Activated T-cell treated with anti-CD3 and anti-CD28 coated beads, Interleukin-2, amount 50 U/mL, for 4 hours (primary cell): ENCODE data around the gene ITPKB. TPM values are rescaled to one million over a fixed set of nuclear protein-coding genes. Genes with fewer than 3 reads are reported as not detected.

Experiments
- ATAC-seq, 2 donors: fragments of 200-7000 bp; cut with Tn5 transposase; one replicate each; pipeline ENCODE4 v1.10.0; 2021
- DNase-seq: peaks from one replicate; pipeline ENCODE4 v3.0.0-alpha.2; 2020
- H3K27me3 Mint-ChIP-seq: one replicate; pipeline ENCODE4 v1.8.0; 2021; ENCODE audit warnings: low read depth, mixed read lengths
- H3K36me3 Mint-ChIP-seq: one replicate; pipeline ENCODE4 v1.8.0; 2022; ENCODE audit warnings: mixed read lengths; ENCODE audit not compliant: insufficient read depth
- H3K4me1 Mint-ChIP-seq: one replicate; pipeline ENCODE4 v1.8.0; 2021; ENCODE audit warnings: low read depth, mixed read lengths
- H3K4me3 Mint-ChIP-seq: one replicate; pipeline ENCODE4 v1.8.0; 2021; ENCODE audit warnings: mild to moderate bottlenecking, moderate library complexity, mixed read lengths
- H3K9me3 Mint-ChIP-seq: one replicate; pipeline ENCODE4 v1.8.0; 2021; ENCODE audit warnings: mixed read lengths
- total RNA-seq, 3 donors: library from RNA; stranded (reverse); gene quantifications; one replicate each; pipeline ENCODE4 v1.2.1, GENCODE V29; 2021

ITPKB gene
- total RNA-seq, 3 donors from 2014 or later: 26.2 to 28.3 (median 27.7) TPM

DNA sequence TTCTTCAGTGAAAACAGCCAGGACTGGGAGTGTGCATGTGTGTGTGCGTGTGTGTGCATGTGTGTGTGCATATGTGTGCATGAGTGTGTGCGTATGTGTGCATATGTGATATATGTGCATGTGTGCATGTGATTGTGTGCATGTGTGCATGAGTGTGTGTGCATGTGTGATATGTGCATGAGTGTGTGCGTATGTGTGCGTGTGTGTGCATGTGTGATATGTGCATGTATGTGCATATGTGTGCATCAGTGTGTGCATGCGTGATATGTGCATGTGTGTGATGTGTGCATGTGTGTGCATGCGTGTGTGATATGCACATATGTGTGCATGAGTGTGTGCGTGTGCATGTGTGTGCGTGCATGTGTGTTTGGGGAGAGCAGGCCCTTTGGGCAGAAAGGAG, 89.8 kb downstream of the ITPKB start:
- peaks cover 9% of the 10 kb centered on the region for H3K36me3 Mint-ChIP-seq
- no peaks in the 10 kb centered on the region for H3K9me3 Mint-ChIP-seq
- H3K4me3 Mint-ChIP-seq: no peak overlapping the region
- no peak for DNase-seq
- H3K4me1 Mint-ChIP-seq: peaks cover 51% of the 10 kb centered on the region
- ATAC-seq: no peak
- no peaks in the 10 kb centered on the region for H3K27me3 Mint-ChIP-seq

DNA sequence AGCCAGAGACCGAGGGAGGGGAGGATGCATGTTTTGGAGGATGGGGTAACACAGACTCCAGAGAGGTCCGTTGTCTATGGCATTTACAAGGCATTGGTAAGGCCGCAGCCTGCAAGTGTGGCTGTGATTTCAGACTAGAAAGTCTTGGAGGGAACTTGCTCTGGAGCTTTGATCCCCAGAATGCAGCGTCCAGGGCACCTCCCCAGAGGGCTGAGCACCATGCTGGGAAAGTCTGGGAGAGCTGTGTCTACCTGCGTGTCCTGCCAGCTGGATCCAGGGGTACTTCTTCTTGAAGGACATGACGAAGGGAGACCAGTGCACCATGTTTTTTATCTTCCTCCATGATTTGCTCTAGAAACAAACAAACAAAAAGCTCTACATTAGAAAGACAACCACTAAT, 90.7 kb downstream of the ITPKB start:
- DNase-seq (no peak), ATAC-seq (no peak)
- H3K4me1 Mint-ChIP-seq: peaks cover 59% of the 10 kb centered on the region
- peaks cover 9% of the 10 kb centered on the region for H3K36me3 Mint-ChIP-seq
- no peak overlapping the region for H3K4me3 Mint-ChIP-seq
- H3K27me3 Mint-ChIP-seq: no peaks in the 10 kb centered on the region
- no peaks in the 10 kb centered on the region for H3K9me3 Mint-ChIP-seq

DNA sequence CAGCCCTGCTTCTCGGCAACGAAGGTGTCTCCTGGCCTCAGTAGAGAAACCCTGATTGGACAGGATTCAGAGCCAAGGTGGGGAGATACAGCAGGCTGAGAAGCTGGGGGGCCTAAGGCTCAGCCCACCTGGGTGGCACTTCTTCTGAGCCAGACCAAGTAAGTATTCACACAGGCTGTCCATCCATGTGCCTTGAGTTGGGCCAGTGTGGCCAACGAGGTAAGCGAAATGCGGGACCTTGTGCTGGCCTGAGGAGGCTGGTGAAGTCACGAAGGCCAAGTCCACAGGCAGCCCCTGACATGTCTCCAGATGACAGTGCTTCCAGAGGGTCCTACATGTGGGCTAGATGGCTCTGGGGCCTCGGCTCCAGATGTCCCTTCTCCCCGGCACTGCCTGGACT, 91.4 kb downstream of the ITPKB start:
- Mint-ChIP-seq H3K36me3 (peaks cover 9% of the 10 kb centered on the region), H3K4me3 (no peak overlapping the region), H3K4me1 (peaks cover 66% of the 10 kb centered on the region), H3K9me3 (no peaks in the 10 kb centered on the region), H3K27me3 (no peaks in the 10 kb centered on the region)
- ATAC-seq: no peak
- DNase-seq: no peak

DNA sequence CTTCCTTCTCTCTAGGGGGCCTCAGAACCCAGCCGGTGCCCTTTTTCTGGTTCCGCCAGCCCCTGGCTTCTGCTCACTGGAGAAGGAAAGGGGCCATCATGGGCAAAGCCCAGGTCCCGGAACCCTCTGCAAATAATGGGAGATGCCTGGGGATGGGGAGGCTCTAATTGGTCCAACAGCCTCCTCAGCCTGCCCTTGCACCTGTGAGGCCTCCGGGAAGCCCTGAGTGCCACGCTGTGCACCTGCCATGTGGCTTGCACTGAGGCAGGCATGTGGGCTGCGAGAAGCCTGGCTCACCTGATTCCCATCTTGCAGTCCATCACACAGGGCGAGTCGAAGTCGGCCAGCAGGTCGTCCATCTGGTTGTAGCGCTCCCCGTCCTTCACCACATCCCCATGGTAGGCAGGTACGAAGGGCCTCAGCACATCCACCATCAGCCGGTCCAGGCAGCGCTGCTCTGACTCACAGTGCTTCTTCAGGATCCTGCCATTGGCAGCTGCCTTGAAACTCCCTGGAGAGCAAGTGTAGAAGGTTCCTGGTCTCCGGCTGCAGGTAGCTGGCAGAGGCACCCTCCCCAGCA, 92.1 kb downstream of the ITPKB start:
- ATAC-seq (no peak), DNase-seq (no peak)
- Mint-ChIP-seq H3K4me3 (peak overlapping the region; percentile 26), H3K9me3 (no peaks in the 10 kb centered on the region), H3K36me3 (peaks cover 11% of the 10 kb centered on the region), H3K4me1 (peaks cover 69% of the 10 kb centered on the region), H3K27me3 (no peaks in the 10 kb centered on the region)

DNA sequence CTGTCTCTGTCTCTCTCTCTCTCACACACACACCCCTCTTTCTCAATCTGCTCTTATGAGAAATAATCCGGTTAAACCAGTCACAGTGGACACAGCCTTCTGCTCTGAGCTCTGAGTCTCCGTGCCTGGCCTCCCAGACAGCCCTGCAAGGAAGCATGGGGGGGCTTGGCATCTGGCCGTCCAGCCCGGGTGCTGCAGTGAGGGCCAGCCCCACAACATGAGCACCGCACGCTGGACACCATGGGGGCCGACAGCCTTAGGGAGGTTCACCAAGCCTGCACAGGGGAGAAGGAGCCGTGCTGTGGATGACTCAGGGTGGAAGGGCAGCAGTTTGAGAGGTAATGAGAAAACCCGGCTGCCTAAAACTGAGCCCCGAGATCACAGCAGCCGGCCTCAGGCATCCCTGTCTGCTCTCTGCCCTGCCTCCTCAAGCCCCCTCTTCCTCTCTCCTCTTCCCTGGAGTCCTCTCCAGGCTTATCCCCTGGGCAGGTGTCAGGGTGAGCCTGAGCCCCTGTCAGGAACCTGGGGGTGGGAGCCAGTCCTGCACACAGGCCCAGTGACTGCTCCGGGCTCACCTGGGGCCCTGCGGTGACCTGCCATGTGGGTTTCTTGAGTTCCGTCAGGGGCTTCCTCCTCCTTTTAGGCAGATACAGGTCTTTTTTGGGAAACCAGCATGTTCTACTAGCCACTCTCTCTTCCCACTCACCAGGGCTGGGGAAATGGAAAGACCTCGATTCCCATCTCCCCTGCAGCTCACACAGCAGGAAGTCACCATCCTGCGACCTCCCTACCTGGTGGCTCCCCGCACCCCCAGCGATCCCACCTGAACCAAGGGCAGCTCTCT, 92.8 kb downstream of the ITPKB start:
- DNase-seq (no peak), ATAC-seq (no peak)
- peak overlapping the region; percentile 26 for H3K4me3 Mint-ChIP-seq
- H3K27me3 Mint-ChIP-seq: no peaks in the 10 kb centered on the region
- no peaks in the 10 kb centered on the region for H3K9me3 Mint-ChIP-seq
- peaks cover 13% of the 10 kb centered on the region for H3K36me3 Mint-ChIP-seq
- H3K4me1 Mint-ChIP-seq: peaks cover 70% of the 10 kb centered on the region

DNA sequence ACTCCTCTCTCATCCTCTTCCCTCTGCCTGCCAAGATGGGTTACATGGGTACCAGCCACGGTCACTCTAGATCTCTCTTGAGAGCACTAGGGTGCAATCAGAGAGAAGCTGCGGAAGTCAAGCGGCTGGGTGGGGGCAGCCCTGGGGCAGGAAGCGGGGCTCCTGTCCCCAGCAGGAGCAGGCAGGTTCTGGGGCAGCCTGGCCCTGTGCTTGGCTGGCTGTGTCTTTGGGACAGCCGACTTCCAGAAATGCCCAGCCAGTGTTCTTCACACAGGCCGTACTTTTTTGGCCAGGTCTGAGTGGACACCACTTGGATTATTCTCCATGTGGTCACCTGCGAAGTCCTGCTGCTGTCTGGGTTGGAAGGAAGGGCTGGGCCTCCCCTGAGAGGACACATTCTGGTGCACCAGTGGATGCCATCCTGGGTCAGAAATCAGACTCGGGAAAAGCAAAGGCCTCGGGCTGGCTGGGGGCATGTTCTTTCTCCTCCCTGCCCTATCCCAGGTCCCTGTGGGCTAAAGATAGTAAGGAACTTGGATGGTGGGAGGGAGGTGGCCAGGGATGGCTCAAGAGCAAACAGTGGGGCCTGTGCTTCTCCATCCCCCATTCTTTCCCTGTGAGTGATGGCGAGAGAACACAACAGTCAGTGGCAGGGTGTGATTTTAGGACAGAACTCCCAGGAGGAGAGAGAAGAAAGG, 93.7 kb downstream of the ITPKB start:
- H3K36me3 Mint-ChIP-seq: peaks cover 13% of the 10 kb centered on the region
- no peaks in the 10 kb centered on the region for H3K9me3 Mint-ChIP-seq
- no peak for ATAC-seq
- H3K27me3 Mint-ChIP-seq: no peaks in the 10 kb centered on the region
- H3K4me1 Mint-ChIP-seq: peaks cover 68% of the 10 kb centered on the region
- no peak overlapping the region for H3K4me3 Mint-ChIP-seq
- DNase-seq: no peak

DNA sequence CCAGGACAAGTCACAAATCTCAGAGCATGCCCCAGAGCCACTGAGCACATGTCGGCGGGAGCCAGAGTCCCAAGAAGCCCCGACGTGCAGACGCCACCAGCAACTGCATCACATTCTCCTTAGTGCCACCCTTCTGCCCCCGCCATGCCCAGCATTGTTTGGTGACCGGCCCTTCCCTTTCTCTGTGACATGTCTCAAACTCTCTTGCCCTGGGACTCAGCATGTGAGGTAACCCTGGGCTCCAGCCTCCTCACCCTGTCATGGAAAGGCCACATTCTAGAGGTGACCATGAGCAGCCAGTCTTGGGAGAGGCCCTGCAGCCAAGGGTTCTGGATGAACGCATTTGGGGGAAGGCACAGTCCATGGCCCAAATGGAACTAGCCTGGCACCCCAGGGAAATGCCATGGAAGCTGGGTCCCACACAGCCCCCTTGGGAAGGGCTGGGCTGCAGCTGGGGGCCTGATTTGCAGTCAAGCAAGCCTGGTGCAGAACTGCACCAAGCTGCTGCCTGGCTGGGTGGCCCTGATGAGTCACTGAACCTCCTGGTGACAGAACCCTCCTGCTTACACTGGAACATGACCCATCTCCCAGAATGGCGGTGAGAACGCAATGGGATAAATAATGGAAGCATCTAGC, 94.4 kb downstream of the ITPKB start:
- no peaks in the 10 kb centered on the region for H3K9me3 Mint-ChIP-seq
- no peaks in the 10 kb centered on the region for H3K27me3 Mint-ChIP-seq
- no peak overlapping the region for H3K4me3 Mint-ChIP-seq
- ATAC-seq (peak; percentile 43 to 56), DNase-seq (no peak)
- peaks cover 13% of the 10 kb centered on the region for H3K36me3 Mint-ChIP-seq
- peaks cover 63% of the 10 kb centered on the region for H3K4me1 Mint-ChIP-seq

DNA sequence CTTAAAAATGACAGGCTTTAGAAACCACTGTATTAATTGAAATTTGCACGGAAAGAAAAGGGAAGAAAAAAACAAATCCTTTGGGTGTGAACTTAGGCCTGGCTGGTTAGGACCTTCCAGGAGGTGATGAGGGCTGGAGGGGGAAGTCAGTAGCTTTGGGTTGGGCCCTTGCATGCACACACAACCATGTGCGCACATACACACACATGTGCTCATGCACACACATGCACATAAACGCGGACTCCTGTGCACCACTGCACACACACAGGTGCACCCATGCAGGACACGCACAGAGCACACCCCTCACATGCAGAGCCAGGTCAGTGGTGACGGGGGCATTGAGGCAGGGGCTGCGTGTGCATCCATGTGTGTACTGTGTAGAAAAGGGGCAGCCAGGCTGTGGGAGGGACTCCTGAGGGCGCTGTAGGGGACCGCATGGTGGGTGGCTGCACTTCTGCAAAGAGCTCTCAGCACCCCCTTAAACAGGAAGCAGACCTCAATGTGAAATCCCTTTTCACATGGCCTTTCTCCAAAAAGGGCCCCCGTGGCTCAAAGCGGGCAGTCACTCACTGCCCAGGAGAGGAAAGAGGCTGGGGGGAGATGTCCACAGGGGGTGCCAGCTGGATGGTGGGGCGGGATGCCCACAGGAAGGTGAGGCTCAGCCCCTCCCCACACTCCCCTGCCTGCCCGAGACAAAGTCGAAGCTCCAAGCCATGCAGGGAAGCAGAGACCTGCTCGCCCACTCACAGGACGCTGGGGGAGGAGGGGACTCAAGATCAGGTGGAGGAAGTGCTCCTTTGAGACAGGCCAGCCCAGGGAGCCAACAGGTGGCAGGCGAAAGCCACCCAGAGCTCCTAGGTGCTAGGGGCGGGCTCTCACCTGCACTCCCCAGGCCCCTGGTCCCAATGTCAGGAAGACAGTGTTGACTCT, 95.2 kb downstream of the ITPKB start:
- DNase-seq (no peak), ATAC-seq (peak in 1 of 2 donors; percentile 7)
- H3K27me3 Mint-ChIP-seq: no peaks in the 10 kb centered on the region
- no peaks in the 10 kb centered on the region for H3K9me3 Mint-ChIP-seq
- peaks cover 18% of the 10 kb centered on the region for H3K36me3 Mint-ChIP-seq
- peak overlapping the region; percentile 50 for H3K4me3 Mint-ChIP-seq
- H3K4me1 Mint-ChIP-seq: peaks cover 59% of the 10 kb centered on the region

DNA sequence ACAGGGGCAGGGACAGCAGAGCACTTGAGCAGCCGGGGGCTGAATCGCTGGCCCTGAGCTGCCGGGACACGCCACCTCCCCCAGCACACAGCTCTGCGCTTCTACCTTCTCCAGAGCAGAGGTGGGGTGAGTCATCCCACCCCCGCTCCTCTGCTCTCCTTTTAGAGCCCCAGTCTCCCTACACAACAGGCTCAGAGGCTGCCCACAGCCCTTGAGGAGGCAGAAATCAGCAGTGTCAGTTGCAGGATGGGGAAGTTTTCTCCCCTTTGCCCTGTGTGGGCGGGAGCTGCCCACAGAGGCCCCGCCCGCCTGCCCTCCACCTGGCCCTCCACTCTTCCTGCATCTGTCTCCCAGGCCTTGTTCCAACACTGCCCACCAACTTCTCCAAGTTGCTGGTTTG, 95.9 kb downstream of the ITPKB start:
- DNase-seq (peak; percentile 70), ATAC-seq (peak; percentile 92)
- Mint-ChIP-seq H3K36me3 (peaks cover 21% of the 10 kb centered on the region), H3K27me3 (no peaks in the 10 kb centered on the region), H3K9me3 (no peaks in the 10 kb centered on the region), H3K4me1 (peaks cover 56% of the 10 kb centered on the region), H3K4me3 (peak overlapping the region; percentile 50)

DNA sequence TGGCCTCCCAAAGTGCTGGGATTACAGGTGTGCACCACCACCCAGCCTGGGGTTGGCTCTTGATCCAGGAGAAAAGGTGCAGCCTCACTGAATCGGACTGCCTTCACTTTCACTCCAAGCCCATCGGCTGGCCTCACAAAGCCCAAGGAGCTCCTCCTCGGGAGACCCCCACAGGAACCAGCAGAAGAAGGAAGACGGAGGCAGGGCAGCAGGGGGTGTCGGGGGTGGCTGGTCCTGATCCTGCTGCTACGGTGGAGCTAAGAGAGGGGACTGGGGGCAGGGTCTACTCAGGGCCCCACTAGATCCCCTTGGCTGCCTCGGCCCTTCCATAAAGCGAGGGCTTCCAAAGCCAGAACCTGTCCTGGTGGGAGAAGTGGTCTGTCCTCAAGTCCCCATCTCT, 96.7 kb downstream of the ITPKB start:
- Mint-ChIP-seq H3K4me1 (peaks cover 53% of the 10 kb centered on the region), H3K27me3 (no peaks in the 10 kb centered on the region), H3K4me3 (no peak overlapping the region), H3K36me3 (peaks cover 22% of the 10 kb centered on the region), H3K9me3 (no peaks in the 10 kb centered on the region)
- DNase-seq: no peak
- no peak for ATAC-seq

DNA sequence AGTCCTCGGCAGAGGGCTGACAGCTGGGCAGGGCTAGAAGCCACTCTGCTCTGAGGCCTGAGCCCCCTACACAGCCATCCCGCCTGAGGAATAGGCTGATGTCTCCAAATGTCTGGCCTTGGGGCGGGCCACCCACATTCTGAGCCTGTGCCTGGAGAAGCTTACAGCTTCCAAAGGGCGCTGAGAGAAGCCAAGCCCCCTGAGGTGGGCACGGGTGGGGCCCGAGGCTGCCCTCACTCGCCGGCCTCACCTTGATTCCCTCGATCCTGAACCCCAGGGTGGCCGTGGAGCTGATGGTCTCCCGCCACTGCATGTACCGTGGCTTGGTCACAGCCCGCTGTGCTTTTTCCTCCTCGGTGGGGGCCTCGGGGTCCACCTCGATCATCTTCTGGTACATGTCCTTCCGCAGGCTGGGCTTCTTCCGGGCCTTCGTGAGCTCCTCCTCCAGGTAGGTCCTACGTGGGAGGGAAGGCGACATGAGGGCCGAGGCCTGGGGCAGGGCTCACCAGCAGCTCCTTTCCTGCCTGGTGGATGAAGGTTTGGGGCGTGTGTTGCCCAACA, 97.3 kb downstream of the ITPKB start:
- peaks cover 25% of the 10 kb centered on the region for H3K36me3 Mint-ChIP-seq
- H3K4me3 Mint-ChIP-seq: no peak overlapping the region
- H3K9me3 Mint-ChIP-seq: no peaks in the 10 kb centered on the region
- H3K27me3 Mint-ChIP-seq: no peaks in the 10 kb centered on the region
- no peak for DNase-seq
- H3K4me1 Mint-ChIP-seq: peaks cover 54% of the 10 kb centered on the region
- no peak for ATAC-seq

DNA sequence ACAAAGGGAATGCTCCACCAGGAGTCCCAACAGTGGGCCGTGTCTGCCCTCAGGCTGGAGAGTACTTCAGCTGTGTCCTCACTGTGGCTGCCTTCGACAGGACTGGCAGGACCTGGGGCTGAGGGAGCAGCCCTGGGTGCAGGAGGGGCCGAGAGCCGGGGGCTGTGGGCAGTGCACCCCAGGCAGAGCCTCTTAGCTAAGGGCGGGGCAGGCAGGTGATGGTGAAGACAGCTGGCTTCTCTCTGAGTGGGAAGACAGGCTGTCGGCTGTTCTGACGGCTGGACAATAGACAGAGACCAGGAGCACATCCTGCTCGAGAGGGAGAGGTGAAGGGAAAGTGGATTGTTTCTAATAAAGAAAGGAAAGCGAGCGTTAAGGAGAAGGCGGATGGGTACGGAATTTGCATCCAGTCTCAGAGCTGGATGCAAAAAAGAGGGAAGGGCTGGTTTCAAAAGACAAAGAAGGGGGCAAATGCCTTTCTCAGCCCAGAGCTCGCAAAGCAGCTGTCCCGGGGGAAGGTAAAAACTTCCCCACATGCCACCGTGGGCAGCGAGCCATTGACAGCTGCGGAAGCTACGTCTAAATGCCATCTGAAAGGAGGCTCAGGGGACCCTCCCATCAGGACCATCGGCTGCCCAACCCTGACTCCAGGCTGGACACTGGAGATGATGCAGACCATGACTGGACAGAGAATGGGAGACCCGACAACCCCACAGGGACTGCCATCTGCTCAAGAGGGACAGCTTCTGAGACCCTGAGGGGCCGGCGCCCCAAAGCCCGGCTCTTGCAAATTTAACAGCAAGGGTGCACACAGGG, 98.6 kb downstream of the ITPKB start:
- H3K36me3 Mint-ChIP-seq: peaks cover 24% of the 10 kb centered on the region
- H3K9me3 Mint-ChIP-seq: no peaks in the 10 kb centered on the region
- ATAC-seq: no peak
- H3K27me3 Mint-ChIP-seq: no peaks in the 10 kb centered on the region
- H3K4me1 Mint-ChIP-seq: peaks cover 55% of the 10 kb centered on the region
- no peak overlapping the region for H3K4me3 Mint-ChIP-seq
- no peak for DNase-seq

DNA sequence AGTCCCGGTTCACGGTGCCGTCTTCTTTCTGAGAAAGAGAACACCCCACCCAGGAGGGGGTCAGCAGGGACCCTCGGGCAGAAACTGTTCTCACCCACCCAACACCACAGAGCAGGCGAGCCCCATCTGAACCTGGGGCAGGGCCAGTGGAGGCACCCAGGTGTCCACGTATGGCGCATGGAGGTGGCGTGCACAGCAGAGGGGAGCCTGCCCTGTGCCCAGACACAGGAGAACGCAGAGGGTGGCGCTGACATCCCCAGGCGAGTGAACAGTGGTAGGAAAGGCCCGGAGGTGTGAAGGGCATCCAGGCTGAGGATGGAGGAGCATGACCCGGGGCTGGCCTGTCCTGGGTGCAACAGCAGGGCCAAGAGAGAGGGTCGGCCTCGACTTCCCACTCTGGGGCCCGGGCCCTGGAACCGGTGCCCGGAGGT, 99.4 kb downstream of the ITPKB start:
- no peaks in the 10 kb centered on the region for H3K9me3 Mint-ChIP-seq
- ATAC-seq (no peak), DNase-seq (no peak)
- H3K4me3 Mint-ChIP-seq: no peak overlapping the region
- peaks cover 55% of the 10 kb centered on the region for H3K4me1 Mint-ChIP-seq
- peaks cover 24% of the 10 kb centered on the region for H3K36me3 Mint-ChIP-seq
- no peaks in the 10 kb centered on the region for H3K27me3 Mint-ChIP-seq
